Effector memory CD8-positive, alpha-beta T cell (primary cell): ENCODE data around the gene ST14.
"Not testable (repeated sequence)": the region's sequence is repeated elsewhere in the genome, so short reads cannot be mapped to it uniquely, and the experiment has no call there.

Experiments used
- ATAC-seq: fragments of 150-1000 bp; cut with Tn5 transposase; replicated peaks from 2 replicates; pipeline ENCODE4 v1.10.0; 2021; ENCODE audit warnings: mild to moderate bottlenecking, moderate library complexity
- DNase-seq, 3 experiments: peaks; one replicate each; pipeline ENCODE4 v3.0.0; 2021
- H3K27ac Mint-ChIP-seq, 2 donors: one replicate each; pipeline ENCODE4 v1.8.0; 2022; ENCODE audit warnings: mild to moderate bottlenecking in 2 of 2, mixed read lengths in 2 of 2, moderate library complexity in 2 of 2
- H3K27me3 Mint-ChIP-seq, 2 donors: one replicate each; pipeline ENCODE4 v1.8.0; 2022; ENCODE audit warnings: mixed read lengths in 2 of 2
- H3K36me3 Mint-ChIP-seq: one replicate; pipeline ENCODE4 v1.8.0; 2022; ENCODE audit warnings: mild to moderate bottlenecking, moderate library complexity, mixed read lengths; ENCODE audit not compliant: insufficient read depth
- H3K4me1 Mint-ChIP-seq, 2 donors: one replicate each; pipeline ENCODE4 v1.8.0; 2022; ENCODE audit warnings: low read depth in 2 of 2, mixed read lengths in 2 of 2
- H3K4me3 Mint-ChIP-seq, 2 donors: one replicate each; pipeline ENCODE4 v1.8.0; 2022; ENCODE audit warnings: mild to moderate bottlenecking in 2 of 2, mixed read lengths in 2 of 2, moderate library complexity in 2 of 2
- H3K9me3 Mint-ChIP-seq, 2 donors: one replicate each; pipeline ENCODE4 v1.8.0; 2022; ENCODE audit warnings: mixed read lengths in 2 of 2

ST14 gene

GRCh38 chr11:130162733-130163132 lies 3.2 kb downstream of the ST14 start:
- Mint-ChIP-seq H3K36me3 (no peaks in the 10 kb centered on the region), H3K4me1 (peaks cover 0 to 14% of the 10 kb centered on the region in 2 donors), H3K9me3 (no peaks in the 10 kb centered on the region), H3K4me3 (no peak overlapping the region), H3K27ac (no peak overlapping the region), H3K27me3 (peaks cover 75 to 91% of the 10 kb centered on the region in 2 donors)
- DNase-seq (no peak), ATAC-seq (peak; percentile 35)

GRCh38 chr11:130163346-130164220 lies 4.0 kb downstream of the ST14 start:
- no peak for ATAC-seq
- H3K27me3 Mint-ChIP-seq, result peaks cover 75 to 91% of the 10 kb centered on the region in 2 donors

GRCh38 chr11:130164221-130164570 lies 4.6 kb downstream of the ST14 start:
- H3K9me3 Mint-ChIP-seq, result no peaks in the 10 kb centered on the region
- ATAC-seq, result no peak
- no peaks in the 10 kb centered on the region for H3K36me3 Mint-ChIP-seq
- H3K4me1 Mint-ChIP-seq, result peaks cover 0 to 11% of the 10 kb centered on the region in 2 donors
- H3K27me3 Mint-ChIP-seq, result peaks cover 70 to 91% of the 10 kb centered on the region in 2 donors
- no peak overlapping the region for H3K4me3 Mint-ChIP-seq
- no peak overlapping the region for H3K27ac Mint-ChIP-seq
- no peak for DNase-seq

More at GRCh38 chr11:130163346-130164220, 4.0 kb downstream of the ST14 start:
- Mint-ChIP-seq H3K4me1 (peaks cover 0 to 13% of the 10 kb centered on the region in 2 donors), H3K27ac (peak overlapping the region in 1 of 2 donors; percentile 46), H3K9me3 (no peaks in the 10 kb centered on the region), H3K4me3 (no peak overlapping the region), H3K36me3 (no peaks in the 10 kb centered on the region)
- DNase-seq, result no peak

- H3K4me3 Mint-ChIP-seq, result no peak overlapping the region
- H3K36me3 Mint-ChIP-seq, result no peaks in the 10 kb centered on the region
Measured at GRCh38 chr11:130165601-130166456, 6.2 kb downstream of the ST14 start.

GRCh38 chr11:130166457-130166784 lies 6.8 kb downstream of the ST14 start:
- no peaks in the 10 kb centered on the region for H3K36me3 Mint-ChIP-seq
- H3K27me3 Mint-ChIP-seq, result peaks cover 67 to 92% of the 10 kb centered on the region in 2 donors
- ATAC-seq (peak; percentile 50), DNase-seq (no peak)
- H3K4me1 Mint-ChIP-seq, result peaks cover 0 to 5% of the 10 kb centered on the region in 2 donors
- H3K4me3 Mint-ChIP-seq, result no peak overlapping the region
- H3K9me3 Mint-ChIP-seq, result no peaks in the 10 kb centered on the region
- no peak overlapping the region for H3K27ac Mint-ChIP-seq

More at GRCh38 chr11:130165601-130166456, 6.2 kb downstream of the ST14 start:
- Mint-ChIP-seq H3K27ac (no peak overlapping the region), H3K9me3 (no peaks in the 10 kb centered on the region), H3K4me1 (peaks cover 0 to 9% of the 10 kb centered on the region in 2 donors), H3K27me3 (peaks cover 71 to 93% of the 10 kb centered on the region in 2 donors)
- DNase-seq (no peak), ATAC-seq (no peak)

GRCh38 chr11:130167146-130167545 lies 7.6 kb downstream of the ST14 start:
- no peak for DNase-seq
- no peaks in the 10 kb centered on the region for H3K9me3 Mint-ChIP-seq
- H3K27ac Mint-ChIP-seq, result no peak overlapping the region
- no peak overlapping the region for H3K4me3 Mint-ChIP-seq
- ATAC-seq, result no peak
- no peaks in the 10 kb centered on the region for H3K36me3 Mint-ChIP-seq
- H3K4me1 Mint-ChIP-seq, result peaks cover 0 to 2% of the 10 kb centered on the region in 2 donors
- peaks cover 59 to 88% of the 10 kb centered on the region in 2 donors for H3K27me3 Mint-ChIP-seq

- no peak overlapping the region for H3K27ac Mint-ChIP-seq
- H3K4me1 Mint-ChIP-seq, result no peaks in the 10 kb centered on the region
Measured at GRCh38 chr11:130168105-130168504, 8.5 kb downstream of the ST14 start.

GRCh38 chr11:130170345-130170744 lies 10.8 kb downstream of the ST14 start:
- Mint-ChIP-seq H3K27me3 (peaks cover 57 to 87% of the 10 kb centered on the region in 2 donors), H3K4me1 (no peaks in the 10 kb centered on the region), H3K4me3 (no peak overlapping the region)

More at GRCh38 chr11:130168105-130168504, 8.5 kb downstream of the ST14 start:
- DNase-seq (no peak), ATAC-seq (no peak)
- H3K9me3 Mint-ChIP-seq, result no peaks in the 10 kb centered on the region
- H3K27me3 Mint-ChIP-seq, result peaks cover 56 to 87% of the 10 kb centered on the region in 2 donors
- no peaks in the 10 kb centered on the region for H3K36me3 Mint-ChIP-seq
- H3K4me3 Mint-ChIP-seq, result no peak overlapping the region

GRCh38 chr11:130171534-130171933 lies 12.0 kb downstream of the ST14 start:
- ATAC-seq, result no peak
- peaks cover 45 to 75% of the 10 kb centered on the region in 2 donors for H3K27me3 Mint-ChIP-seq
- H3K27ac Mint-ChIP-seq, result no peak overlapping the region

More at GRCh38 chr11:130170345-130170744, 10.8 kb downstream of the ST14 start:
- Mint-ChIP-seq H3K36me3 (no peaks in the 10 kb centered on the region), H3K27ac (no peak overlapping the region), H3K9me3 (peaks cover 3 to 9% of the 10 kb centered on the region in 2 donors)
- ATAC-seq, result no peak
- no peak for DNase-seq

GRCh38 chr11:130172001-130172400 lies 12.4 kb downstream of the ST14 start:
- not testable (repeated sequence) for H3K27ac Mint-ChIP-seq, H3K4me1 Mint-ChIP-seq, DNase-seq, H3K36me3 Mint-ChIP-seq, H3K4me3 Mint-ChIP-seq, ATAC-seq, H3K9me3 Mint-ChIP-seq
- H3K27me3 Mint-ChIP-seq, result peaks cover 45 to 74% of the 10 kb centered on the region in 2 donors

More at GRCh38 chr11:130171534-130171933, 12.0 kb downstream of the ST14 start:
- Mint-ChIP-seq H3K9me3 (peaks cover 3 to 9% of the 10 kb centered on the region in 2 donors), H3K36me3 (no peaks in the 10 kb centered on the region), H3K4me1 (no peaks in the 10 kb centered on the region), H3K4me3 (no peak overlapping the region)
- no peak for DNase-seq

GRCh38 chr11:130174642-130175041 lies 15.1 kb downstream of the ST14 start:
- DNase-seq, result no peak
- H3K36me3 Mint-ChIP-seq, result no peaks in the 10 kb centered on the region
- peaks cover 26 to 54% of the 10 kb centered on the region in 2 donors for H3K27me3 Mint-ChIP-seq
- ATAC-seq, result no peak
- no peaks in the 10 kb centered on the region for H3K4me1 Mint-ChIP-seq
- H3K9me3 Mint-ChIP-seq, result peaks cover 3 to 9% of the 10 kb centered on the region in 2 donors
- no peak overlapping the region for H3K27ac Mint-ChIP-seq
- no peak overlapping the region for H3K4me3 Mint-ChIP-seq

GRCh38 chr11:130175898-130176297 lies 16.3 kb downstream of the ST14 start:
- Mint-ChIP-seq H3K9me3 (peaks cover 3 to 9% of the 10 kb centered on the region in 2 donors), H3K36me3 (no peaks in the 10 kb centered on the region), H3K4me1 (no peaks in the 10 kb centered on the region), H3K27me3 (peaks cover 34 to 55% of the 10 kb centered on the region in 2 donors), H3K27ac (no peak overlapping the region), H3K4me3 (no peak overlapping the region)
- ATAC-seq (no peak), DNase-seq (no peak)

- Mint-ChIP-seq H3K27ac (no peak overlapping the region), H3K4me3 (no peak overlapping the region), H3K27me3 (peaks cover 35 to 55% of the 10 kb centered on the region in 2 donors), H3K4me1 (no peaks in the 10 kb centered on the region), H3K9me3 (peaks cover 3 to 9% of the 10 kb centered on the region in 2 donors), H3K36me3 (no peaks in the 10 kb centered on the region)
- ATAC-seq (no peak), DNase-seq (no peak)
Measured at GRCh38 chr11:130177782-130178181, 18.2 kb downstream of the ST14 start.
